HG03064 (cell line): ENCODE results near the gene LDAF1.
"Not testable (repeated sequence)": the region's sequence is repeated elsewhere in the genome, so short reads cannot be mapped to it uniquely, and the experiment has no call there.

Source experiments
- ATAC-seq: cut with Tn5 transposase; IDR thresholded peaks from one replicate; pipeline ENCODE4 v1.9.1; 2021; ENCODE audit warnings: low read depth; ENCODE audit not compliant: unreplicated experiment

Gene LDAF1

GRCh38 chr16:21192991-21193390 is 34.5 kb downstream of the LDAF1 start:
- ATAC-seq, result no peak

DNA sequence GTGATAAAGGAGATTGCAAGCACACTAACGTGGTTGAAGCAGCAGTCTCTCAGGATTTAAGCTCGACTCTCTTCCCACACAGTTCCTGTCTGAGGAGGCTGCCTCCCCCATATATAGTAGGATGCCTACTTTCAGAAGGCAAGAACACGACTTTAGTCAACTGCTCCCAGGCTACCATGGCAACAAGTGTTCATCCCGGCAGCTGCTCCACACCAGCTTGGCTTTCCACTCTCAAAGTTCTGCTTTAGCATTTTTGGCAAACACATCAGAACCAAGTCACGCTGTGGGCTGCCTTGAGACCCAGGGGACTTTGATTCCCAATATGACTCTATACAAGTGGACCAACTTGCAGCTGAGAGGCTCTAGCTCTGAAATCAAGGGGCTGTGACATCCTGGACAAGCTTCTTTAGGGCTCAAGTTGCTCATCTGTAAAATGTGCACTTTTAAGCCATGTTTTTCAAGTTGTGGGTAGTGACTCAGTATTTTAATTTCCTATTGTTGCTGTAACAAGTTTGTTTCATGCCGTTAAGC is 36.4 kb downstream of the LDAF1 start:
- ATAC-seq, result no peak

GRCh38 chr16:21195330-21195729 is 36.9 kb downstream of the LDAF1 start:
- ATAC-seq, result not testable (repeated sequence)

DNA sequence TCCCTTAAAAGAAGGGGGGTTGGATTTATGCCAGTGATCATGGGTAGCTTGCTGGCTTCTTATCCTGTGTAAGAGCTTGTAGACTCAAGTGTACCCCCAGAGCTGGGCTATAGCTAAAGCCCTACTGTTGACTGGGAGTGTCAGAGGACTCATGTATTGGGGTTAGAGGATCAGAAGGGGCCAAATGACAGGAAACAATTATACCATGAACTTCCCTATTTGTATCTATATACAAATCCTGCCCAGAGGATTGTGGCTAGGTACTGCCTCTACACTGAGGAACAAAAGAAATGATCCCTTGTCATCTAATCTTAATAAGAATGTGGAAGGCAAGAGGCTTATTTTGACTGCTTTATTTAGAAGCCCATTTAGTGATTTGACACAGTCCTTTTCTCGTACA is 38.6 kb downstream of the LDAF1 start:
- ATAC-seq, result no peak

DNA sequence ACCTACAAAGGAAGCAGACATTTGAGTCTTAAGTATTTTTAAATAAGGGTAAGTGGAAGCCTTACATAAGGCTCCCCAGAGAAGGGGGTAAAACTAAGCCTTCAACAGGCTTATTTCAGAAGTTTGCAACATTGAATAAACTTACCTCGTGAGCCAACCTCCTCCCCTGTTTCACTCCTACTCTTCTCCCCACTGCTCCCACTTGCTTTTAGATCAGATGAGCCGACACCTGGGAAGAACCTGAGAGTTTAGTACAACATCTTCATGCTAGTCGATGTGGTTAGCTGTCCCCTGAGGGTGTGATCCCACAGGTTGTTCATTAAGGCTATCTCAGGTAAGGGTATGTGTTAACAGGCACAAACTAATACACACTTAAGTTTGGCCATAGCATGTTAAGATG is 39.1 kb downstream of the LDAF1 start:
- ATAC-seq, result no peak

DNA sequence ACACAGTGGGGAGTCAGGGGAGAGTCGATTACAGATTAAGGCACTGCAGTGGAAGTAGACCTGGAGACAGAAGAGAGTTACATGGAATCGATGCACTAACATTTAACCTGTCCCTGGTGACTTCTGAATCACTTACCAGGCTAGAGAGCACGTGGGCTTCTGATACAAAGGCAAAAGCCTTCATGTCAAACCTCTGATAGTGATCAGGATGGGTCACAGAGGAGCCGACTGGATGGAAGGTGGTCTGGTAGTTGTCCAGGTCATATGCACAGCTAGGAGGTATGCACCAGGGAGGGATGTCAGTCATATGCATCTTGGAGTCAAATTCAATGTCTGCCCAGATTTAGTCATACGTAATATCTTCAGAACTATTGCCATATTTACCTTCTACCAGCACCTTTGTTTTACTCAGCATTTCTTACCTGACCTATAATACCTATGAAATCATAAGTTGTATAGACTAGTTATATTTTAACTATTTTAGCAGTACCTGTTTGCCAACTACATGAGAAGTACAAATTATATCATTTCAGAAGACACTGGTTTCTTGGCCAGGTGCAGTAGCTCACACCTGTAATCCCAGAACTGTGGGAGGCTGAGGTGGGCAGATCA is 41.2 kb downstream of the LDAF1 start:
- ATAC-seq, result no peak

GRCh38 chr16:21203155-21203797 is 44.8 kb downstream of the LDAF1 start:
- ATAC-seq, result no peak

DNA sequence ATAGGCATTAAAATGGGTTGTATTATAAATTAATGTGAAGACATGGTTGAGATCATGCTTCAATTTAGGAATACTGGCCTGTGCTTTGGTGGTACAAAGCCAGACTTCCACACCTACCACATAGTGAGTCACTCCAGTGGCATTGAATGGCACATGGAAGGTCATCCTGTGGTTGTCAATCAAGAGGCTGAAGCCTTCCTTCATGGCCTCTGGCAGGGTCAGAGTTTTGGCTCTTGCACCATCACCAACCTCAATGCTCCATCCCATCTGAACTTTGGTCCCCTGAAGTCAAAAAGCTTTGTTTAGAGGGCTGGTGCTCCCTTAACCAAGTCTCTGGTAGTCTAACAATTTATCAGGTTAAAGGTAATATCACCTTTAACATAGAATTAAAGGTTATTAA is 46.8 kb downstream of the LDAF1 start:
- no peak for ATAC-seq

- no peak for ATAC-seq
Measured at GRCh38 chr16:21206550-21206949, 48.1 kb downstream of the LDAF1 start.

DNA sequence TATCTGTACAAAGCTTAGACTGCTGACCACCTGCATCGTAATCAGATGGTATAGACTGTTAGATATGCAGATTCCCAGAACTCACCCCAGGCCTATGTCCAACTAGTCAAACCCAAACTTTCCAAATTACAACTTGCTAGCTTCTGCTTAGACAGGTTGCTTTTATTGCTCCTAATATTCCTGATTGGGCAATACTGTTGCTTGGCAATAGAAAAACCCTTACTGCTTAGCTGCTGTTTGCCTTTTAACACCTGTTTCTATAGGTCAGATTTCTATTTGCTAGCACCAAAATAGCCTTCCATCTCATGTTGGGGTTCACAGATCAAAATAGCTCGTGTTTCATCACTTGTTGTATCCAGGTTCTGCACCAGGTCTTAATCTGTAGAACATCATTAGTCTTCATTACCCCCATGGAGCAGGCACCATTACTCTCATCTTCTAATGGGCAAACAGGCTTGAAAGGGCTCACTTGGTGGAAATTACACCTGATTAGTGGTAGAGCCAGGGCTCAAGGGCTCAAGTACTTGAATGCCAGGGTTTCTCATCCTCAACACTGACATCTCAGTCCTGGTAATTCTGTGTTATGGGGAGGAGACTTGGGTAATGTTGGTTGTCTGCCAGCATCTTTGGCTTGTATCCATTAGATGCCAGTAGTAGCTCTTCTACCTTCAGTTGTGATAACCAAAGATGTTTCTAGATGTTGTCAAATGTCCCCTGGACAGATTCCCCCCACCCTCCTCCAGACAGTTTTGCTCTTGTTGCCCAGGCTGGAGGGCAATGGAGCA is 50.2 kb downstream of the LDAF1 start:
- ATAC-seq, result no peak

- ATAC-seq, result no peak
Measured at GRCh38 chr16:21211486-21211885, 53.0 kb downstream of the LDAF1 start, which contains the start of gene ZP2. Gene ZP2, minus strand, starts transcription at chr16:21211574. Its CDS starts 27 bp downstream, at chr16:21211547.

- no peak for ATAC-seq
Measured at GRCh38 chr16:21214086-21214485, 55.6 kb downstream of the LDAF1 start.

DNA sequence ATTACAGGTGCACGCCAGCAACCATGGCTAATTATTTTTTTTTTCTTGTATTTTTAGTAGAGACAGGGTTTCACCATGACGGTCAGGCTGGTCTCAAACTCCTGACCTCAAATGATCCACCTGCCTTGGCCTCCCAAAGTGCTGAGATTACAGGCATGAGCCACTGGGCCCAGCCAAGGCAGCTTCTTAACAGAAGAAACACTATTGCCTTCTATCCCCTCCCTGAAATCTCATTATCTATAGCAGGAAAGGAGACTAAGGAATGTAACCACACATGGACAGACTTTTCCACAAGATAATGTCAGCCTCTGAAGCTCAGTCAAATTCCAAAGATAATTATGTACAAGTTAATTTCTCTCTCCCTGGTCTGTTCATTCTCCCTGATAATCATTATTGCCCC is 58.6 kb downstream of the LDAF1 start:
- ATAC-seq, result no peak

DNA sequence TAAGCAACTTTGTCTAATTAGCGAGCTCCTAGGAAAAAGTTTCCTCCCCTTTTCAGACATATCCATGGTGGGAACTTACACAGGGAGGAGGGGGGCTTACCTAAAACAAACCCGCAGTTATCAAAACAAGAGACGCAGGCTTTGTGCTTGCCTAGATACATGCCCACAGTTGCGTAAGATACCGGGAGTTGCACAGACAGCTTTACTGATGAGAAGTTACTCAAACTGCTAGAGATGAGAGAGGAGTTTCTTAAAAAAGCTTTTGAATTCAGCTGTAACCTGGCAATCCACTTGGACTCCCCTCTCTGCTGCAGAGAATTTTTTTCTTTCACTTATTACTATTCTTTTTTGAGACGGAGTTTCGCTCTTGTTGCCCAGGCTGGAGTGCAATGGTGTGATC is 59.7 kb downstream of the LDAF1 start:
- no peak for ATAC-seq

DNA sequence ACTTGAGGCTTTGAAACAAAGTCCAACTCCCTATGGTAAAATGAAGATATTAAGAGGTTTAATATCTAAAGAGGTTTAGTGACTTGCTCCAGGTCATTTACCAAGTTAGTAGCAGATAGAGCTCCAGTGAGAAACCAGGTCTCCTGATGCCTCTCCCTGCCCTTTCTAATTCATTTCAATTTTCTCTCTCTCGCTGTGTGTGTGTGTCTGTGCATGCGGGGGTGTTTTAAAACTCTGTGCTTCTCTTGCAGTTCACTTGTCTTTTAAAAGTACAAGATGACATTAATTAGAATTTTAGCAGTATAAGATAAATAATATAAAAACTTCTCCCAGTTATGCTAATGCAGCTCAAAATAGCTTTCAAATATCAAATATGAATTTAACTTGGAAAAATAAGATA is 61.1 kb downstream of the LDAF1 start:
- ATAC-seq, result no peak

DNA sequence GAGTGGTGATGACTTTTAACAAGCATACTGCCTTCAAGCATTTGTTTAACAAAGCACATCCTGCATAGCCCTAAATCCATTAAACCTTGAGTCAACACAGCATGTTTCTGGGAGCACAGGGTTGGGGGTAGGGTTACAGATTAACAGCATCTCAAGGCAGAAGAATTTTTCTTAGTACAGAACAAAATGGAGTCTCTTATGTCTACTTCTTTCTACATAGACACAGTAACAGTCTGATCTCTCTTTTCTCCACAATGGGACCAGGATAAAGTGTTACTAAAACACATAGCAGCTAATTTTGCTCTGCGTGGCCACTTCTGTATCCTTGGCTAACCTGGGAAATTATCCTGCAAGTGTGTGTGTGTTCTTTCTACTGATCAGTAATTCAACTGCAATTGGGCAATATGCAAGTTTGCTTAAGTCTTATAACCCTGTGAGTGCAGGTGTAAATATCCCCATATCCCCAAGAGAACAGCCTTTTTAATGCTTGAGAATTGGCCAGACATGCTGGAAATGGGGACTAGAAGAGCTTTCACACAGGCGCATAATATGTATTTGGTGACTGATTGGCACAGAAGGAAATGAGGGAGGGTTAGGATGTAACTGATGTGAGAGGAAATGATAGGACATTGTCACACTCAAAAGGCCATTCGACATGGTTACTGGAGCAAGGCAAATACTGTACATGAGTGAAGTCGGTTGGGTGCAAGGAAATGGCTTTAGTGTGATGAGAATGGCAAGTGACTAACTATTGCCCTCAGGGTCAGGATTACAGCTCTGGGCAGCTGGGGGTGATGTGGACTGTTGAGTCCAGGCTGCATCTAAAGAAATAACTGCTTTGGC is 64.2 kb downstream of the LDAF1 start:
- ATAC-seq, result no peak

- ATAC-seq, result no peak
Measured at GRCh38 chr16:21223787-21224186, 65.3 kb downstream of the LDAF1 start.

DNA sequence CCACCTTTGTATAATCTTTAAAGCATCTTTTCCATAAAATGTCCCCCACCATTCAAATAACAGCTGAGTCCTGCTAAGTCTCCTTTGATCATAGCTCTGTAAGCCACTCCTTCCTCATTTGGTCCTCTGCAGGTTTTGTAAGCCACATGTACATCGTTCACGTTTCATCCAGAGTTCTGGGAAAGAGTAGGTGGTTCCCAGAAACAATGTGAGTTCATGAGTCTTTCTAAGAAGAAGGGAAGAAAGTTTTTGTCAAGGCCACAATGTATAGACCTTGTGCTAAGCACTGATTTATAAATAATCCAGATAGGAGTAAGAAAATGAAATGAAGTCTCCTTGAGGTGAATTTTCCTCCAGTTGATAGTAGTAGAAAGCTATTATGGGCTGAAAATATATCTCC is 66.3 kb downstream of the LDAF1 start:
- ATAC-seq, result no peak

- ATAC-seq, result no peak
Measured at GRCh38 chr16:21226749-21227148, 68.3 kb downstream of the LDAF1 start.

DNA sequence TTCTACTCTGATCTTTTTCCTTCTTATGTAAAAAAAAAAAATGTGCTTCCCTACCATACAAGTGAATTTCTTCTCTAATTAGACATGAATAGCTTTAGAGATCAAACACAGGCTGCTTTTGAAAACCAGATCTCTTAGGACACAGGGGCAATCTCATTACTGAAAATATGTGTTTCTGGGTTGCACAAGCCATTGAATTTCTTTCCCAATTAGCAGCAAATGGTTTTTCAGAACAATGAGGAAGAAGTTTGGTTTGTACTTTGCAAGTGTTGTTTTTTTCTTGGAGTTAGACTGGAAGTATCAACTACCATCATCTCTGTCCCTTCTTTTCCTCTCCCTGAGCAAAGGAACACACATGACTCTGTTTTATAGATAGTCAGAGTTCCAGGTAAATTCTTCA is 69.4 kb downstream of the LDAF1 start:
- ATAC-seq, result no peak
